A549 treated with AZD9567 at 1 μM for 4 hours (cell line): ENCODE measurements around the gene MIGA2. TPM values are rescaled to one million over a fixed set of nuclear protein-coding genes. Genes with fewer than 3 reads are reported as not detected.

ENCODE experiments used
- total RNA-seq: library from RNA; stranded (reverse); fragments of 200-300 nt; extraction: Qiagen RNA extraction; gene quantifications from 5 replicates; pipeline ENCODE4 v1.2.3, GENCODE V29; 2022; ENCODE audit not compliant: insufficient read depth

MIGA2 gene
- total RNA-seq = 11.1 to 18.2 TPM (median 16.4 TPM) in 5 replicates

GRCh38 chr9:129036241-129036922 lies at the start of gene MIGA2:
Gene MIGA2 (plus strand): TSS chr9:129036626. CDS start chr9:129040595, 3,969 bp downstream.

DNA sequence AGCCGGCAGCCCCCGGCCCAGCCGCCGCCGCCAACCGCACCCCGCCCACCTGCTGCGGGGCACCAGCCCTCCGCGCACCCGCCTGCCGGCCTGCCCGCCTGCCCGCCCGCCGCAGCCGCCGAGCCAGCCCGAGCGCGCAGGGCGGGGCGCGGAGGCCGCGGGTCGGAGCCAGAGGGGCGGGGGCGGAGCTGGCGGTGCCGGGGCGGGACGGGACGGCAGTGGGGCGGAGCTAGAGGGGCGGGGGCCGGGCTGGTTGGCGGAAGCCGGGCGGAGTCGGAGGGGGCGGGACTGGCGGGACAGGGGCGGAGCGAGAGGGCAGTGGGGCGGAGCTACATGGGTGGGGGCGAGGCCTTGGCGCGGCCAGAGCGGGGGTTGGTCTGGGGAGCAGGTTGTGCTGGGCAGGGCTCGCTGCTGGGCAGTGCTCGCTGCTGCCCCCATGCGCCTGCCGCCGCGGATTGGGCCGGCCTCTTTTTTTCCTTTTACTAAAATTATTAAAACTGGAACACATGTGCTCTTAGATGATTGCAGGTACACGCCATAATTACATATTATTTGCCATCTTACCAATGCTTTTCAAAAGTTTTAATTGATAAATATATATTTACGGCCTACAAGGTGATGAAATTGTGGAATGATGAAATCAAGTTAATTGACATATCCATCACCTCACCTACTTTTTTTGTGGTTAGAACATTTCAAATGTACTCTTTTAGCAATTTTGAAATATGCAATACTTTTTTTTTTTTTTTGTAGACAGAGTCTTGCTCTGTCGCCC lies 8.0 kb upstream of the MIGA2 start, which contains the start of gene SH3GLB2:
SH3GLB2 (minus strand) TSS at position 140 of the 775 bp plus-strand sequence. CDS start 177 bp downstream, outside the sequence.

DNA sequence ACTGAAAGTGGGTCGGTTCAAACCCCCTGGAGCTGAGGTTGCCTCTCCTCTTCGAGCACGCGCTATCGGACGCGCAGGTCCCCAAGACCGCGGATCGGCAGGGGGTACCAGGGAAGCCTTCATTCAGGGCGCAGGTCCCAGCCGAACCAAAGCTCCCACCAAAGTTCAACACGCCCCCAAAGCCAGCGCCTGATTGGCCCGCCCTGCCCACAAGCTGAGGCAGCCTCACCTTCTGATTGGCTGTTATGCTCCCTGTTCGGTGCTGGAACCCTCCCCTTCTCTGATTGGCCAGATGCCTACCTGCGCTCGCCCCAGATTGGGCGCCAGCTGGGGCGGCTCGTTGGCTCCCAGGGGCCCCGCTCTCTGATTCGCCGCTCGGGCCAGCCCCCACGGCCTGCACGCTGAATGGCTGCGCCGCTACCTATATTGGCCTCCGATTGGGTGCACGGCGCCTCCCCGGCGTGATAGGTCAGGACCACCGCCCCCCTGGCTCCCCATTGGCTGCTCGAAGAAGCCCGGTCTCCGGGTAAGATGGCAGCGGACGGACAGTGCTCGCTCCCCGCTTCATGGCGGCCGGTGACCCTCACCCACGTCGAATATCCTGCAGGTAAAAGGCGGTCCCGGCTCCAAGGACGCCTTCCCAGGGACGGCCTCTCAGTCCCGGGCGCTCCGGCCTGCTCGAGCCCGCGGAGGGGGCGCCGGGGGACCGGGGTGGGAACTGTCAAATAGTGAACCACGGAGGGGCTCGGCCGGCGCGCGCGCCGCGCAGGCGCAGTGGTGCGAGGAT lies 44.4 kb downstream of the MIGA2 start, which contains the start of gene DOLPP1:
DOLPP1 (plus strand) TSS at position 511 of the 787 bp plus-strand sequence; CDS start at position 532, 21 bp downstream.

DNA sequence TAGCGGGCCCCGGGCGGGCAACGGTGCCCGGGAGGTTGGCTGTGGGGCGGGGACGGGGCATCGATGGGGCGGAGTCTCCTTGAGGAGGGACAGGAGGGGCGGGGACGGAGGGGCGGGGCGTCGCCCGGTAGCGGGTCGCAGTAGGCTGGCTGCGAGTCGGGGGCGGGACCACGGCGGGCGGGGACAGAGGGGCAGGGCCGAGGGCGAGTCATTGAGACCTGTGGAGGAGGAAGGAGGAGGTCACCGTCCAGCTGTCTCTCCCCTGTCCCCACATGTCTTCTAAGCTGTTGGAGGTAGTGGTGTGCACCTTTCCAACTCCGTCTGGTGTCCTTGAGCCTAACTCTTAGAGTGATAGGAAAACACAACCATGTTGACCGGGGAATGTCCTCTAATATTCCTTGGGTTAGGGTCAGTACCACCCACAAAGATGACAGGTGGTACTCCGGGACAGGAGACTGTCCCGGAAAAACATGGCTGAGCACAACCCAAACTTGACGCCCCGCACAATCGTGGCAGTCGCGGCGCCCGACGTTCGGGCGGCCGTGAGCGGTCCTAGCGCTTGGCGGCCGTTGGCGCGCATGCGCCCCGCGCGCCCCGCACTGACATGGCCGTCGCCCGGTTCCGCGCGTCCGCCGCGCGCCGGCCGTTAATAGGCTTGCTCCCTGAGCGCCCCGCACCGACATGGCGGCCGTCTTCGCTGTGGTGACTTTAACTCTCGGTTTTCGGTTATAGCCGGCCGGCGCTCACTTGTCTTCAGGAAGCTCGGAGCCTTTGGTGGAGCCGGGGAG lies 74.5 kb downstream of the MIGA2 start, which contains the start of the genes CRAT and PTPA:
CRAT (minus strand) TSS at position 54 of the 788 bp plus-strand sequence. CDS start 284 bp downstream, outside the sequence.
PTPA (plus strand) TSS at position 676 of the 788 bp plus-strand sequence. CDS start 186 bp downstream, outside the sequence.

Other genes with a start within 250 kb of the MIGA2 start
- gene TBC1D13, start 249.4 kb upstream of the MIGA2 start, total RNA-seq = 16.8 to 21.5 TPM (median 21.0 TPM) in 5 replicates
- 26.0 to 34.7 TPM (median 31.6 TPM) in 5 replicates for gene ENDOG, start 218.1 kb upstream of the MIGA2 start, total RNA-seq
- gene SPOUT1, start 206.8 kb upstream of the MIGA2 start, total RNA-seq = 13.8 to 53.8 TPM (median 51.2 TPM) in 5 replicates
- 10.6 to 17.9 TPM (median 11.7 TPM) in 5 replicates for gene KYAT1, start 154.7 kb upstream of the MIGA2 start, total RNA-seq
- gene LRRC8A, start 154.5 kb upstream of the MIGA2 start, total RNA-seq = 75.4 to 98.6 TPM (median 92.6 TPM) in 5 replicates
- 0.15 to 0.24 TPM in 2 of 5 replicates, not detected in the others for gene PHYHD1, start 115.6 kb upstream of the MIGA2 start, total RNA-seq
- gene DOLK, start 89.0 kb upstream of the MIGA2 start, total RNA-seq = 26.2 to 39.9 TPM (median 37.0 TPM) in 5 replicates
- gene NUP188, start 88.9 kb upstream of the MIGA2 start, total RNA-seq = 37.7 to 54.3 TPM (median 41.8 TPM) in 5 replicates
- gene SH3GLB2, start 8.3 kb upstream of the MIGA2 start, total RNA-seq = 42.4 to 59.2 TPM (median 56.2 TPM) in 5 replicates
- gene DOLPP1, start 44.5 kb downstream of the MIGA2 start, total RNA-seq = 19.8 to 21.8 TPM (median 20.1 TPM) in 5 replicates
- gene CRAT, start 74.2 kb downstream of the MIGA2 start, total RNA-seq = 29.3 to 31.6 TPM (median 31.5 TPM) in 5 replicates
- gene PTPA, start 74.8 kb downstream of the MIGA2 start, total RNA-seq = 105 to 132 TPM (median 120 TPM) in 5 replicates
- gene IER5L, start 141.6 kb downstream of the MIGA2 start, total RNA-seq = 27.7 to 48.9 TPM (median 47.5 TPM) in 5 replicates